Caki2 (cell line): ENCODE data around the gene IFIT5. TPM values are rescaled to one million over a fixed set of nuclear protein-coding genes. Genes with fewer than 3 reads are reported as not detected.
A peak's percentile ranks its signal among the peaks of the same experiment; 100 is the strongest.

Experiments used
- DNase-seq: peaks from one replicate; pipeline ENCODE4 v3.0.0-alpha.2; 2015; ENCODE audit warnings: low read depth
- in situ Hi-C: cut with HindIII; loops from 2 replicates; pipeline ENCODE4 v1.10.0; 2016; ENCODE audit warnings: low sequenced_read_pairs, low pct_unique_long_range_greater_than_20kb, mixed read lengths
- total RNA-seq: library from RNA; depleted of rRNA; stranded (reverse); fragments of >200 nt; shearing (Covaris generic); gene quantifications from 2 replicates; pipeline ENCODE4 v1.2.3, GENCODE V29; 2014; ENCODE audit warnings: low replicate concordance; rRNA removed

The IFIT5 gene
- total RNA-seq, 1 experiment from 2014 or later: 16.0 TPM

- no peak for DNase-seq
- in situ Hi-C loops: no loop called here
These were observed 50.8 kb downstream of the IFIT5 start for GRCh38 chr10:89465196-89465595.

GRCh38 chr10:89466599-89467035 lies 52.2 kb downstream of the IFIT5 start:
- in situ Hi-C loops: no loop called here
- DNase-seq: peak; percentile 55

- DNase-seq: peak; percentile 26
- in situ Hi-C loops: no loop called here
These were observed 54.0 kb downstream of the IFIT5 start for GRCh38 chr10:89468191-89468965.

GRCh38 chr10:89469517-89469916 lies 55.1 kb downstream of the IFIT5 start:
- in situ Hi-C loops: no loop called here
- no peak for DNase-seq

Other genes starting within 250 kb of the IFIT5 start
- gene CH25H, start 207.3 kb upstream of the IFIT5 start, total RNA-seq: not detected in 2 replicates
- 49.8 and 61.0 TPM in 2 replicates for gene LIPA, start 162.8 kb upstream of the IFIT5 start, total RNA-seq
- gene IFIT2, start 112.5 kb upstream of the IFIT5 start, total RNA-seq: 5.9 and 7.9 TPM in 2 replicates
- 11.3 and 12.4 TPM in 2 replicates for gene IFIT3, start 86.6 kb upstream of the IFIT5 start, total RNA-seq
- gene IFIT1B, start 36.5 kb upstream of the IFIT5 start, total RNA-seq: not detected in 2 replicates
- gene IFIT1, start 21.9 kb upstream of the IFIT5 start, total RNA-seq: 19.8 and 26.9 TPM in 2 replicates
- gene SLC16A12, start 121.0 kb downstream of the IFIT5 start, total RNA-seq: 0.51 and 2.6 TPM in 2 replicates
- 2.8 and 4.5 TPM in 2 replicates for gene PANK1, start 230.7 kb downstream of the IFIT5 start, total RNA-seq